CD4-positive, alpha-beta T cell treated with Interleukin-10 for 1 hour (primary cell): ENCODE results near the gene ABT1.

ENCODE experiments used
- DNase-seq: peaks from one replicate; pipeline ENCODE4 v3.0.0-alpha.2; 2020

The ABT1 gene

GRCh38 chr6:26607434-26608230 lies 10.9 kb downstream of the ABT1 start:
- peak; percentile 79 for DNase-seq

- no peak for DNase-seq
Measured at GRCh38 chr6:26609463-26609862, 12.7 kb downstream of the ABT1 start.

- no peak for DNase-seq
Measured at GRCh38 chr6:26611599-26611998, 14.8 kb downstream of the ABT1 start.

DNA sequence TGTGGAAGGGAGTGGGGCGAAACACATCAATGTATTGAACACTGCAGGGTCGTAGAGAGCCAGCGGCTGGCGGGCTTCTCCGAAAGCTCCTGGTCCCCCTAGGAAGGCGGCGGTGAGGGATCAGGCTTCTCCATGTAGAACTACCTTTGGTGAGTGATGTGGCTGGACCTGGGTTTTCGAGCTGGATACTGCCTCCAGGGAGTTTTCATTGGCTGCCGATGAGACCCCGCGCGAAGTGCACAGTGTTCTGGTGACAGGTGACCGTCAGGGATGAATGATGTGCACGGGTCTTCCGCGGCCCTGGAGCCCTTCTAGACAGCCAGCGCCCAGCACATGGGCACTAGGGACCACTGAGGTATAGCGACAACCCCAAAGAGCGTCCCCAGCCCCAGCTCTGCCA lies 16.4 kb downstream of the ABT1 start:
- no peak for DNase-seq

DNA sequence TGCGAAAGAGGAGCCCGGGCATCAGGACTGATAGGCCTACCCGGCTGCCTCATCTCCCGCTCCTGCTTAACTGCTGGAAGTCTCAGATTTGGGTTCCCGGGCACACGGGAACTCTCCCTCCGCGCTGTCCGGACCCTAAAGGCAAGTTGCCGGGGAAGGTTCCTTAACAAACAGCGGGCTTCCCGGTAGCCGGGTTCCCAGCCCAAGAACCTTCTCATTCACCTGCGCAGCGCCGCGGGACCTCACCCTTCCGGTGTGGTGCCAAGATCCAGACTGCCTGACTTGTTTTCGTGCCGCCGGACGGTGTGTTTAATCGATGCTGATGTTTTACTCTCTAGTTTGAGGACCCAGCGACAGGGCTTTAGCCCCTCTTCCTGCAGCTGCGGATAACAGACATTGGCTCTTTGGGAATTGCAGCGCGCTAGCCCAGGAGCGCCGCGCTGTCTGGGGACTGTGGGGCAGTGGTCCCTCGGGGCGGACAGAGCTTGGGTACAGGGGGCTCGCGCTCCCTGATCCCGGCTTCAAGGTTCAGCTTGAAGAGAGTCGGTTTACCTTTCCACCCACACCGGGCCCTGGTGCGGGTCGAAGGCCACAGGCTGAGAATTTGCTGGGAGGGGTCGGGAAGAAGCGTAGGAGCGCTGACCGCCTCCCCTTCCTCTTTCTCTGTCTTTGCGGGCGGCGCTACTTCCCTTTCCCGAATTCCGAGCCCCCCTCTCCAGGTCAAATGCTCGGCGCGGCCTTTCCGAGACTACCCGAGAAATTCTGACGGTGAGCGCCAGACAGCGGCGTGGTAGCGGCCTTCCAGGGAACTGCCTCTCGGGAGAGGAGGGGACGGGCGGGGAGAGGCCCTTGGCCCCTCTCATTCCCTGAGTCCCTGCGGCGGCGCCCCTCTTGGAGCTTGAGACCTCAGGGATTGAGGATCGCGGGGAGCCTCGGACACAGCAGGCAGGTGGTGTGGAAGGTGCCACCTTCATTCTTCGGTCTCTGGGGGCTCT lies 17.2 kb downstream of the ABT1 start:
- peak; percentile 25 for DNase-seq

GRCh38 chr6:26623339-26623859 lies 26.6 kb downstream of the ABT1 start:
- DNase-seq = no peak

- DNase-seq = no peak
Measured at GRCh38 chr6:26624557-26624956, 27.8 kb downstream of the ABT1 start.

- DNase-seq = no peak
Measured at GRCh38 chr6:26627843-26628242, 31.1 kb downstream of the ABT1 start.

GRCh38 chr6:26629359-26629758 lies 32.6 kb downstream of the ABT1 start:
- DNase-seq = no peak

GRCh38 chr6:26640806-26641205 lies 44.1 kb downstream of the ABT1 start:
- no peak for DNase-seq

- DNase-seq = no peak
Measured at GRCh38 chr6:26646074-26646473, 49.3 kb downstream of the ABT1 start.
